Measurements from ENCODE around the gene CACNA1C.

- TF ChIP-seq CTCF (IDR thresholded peaks at IDR 0.05) = no peak
- no peak for TF ChIP-seq POLR2AphosphoS5 (IDR thresholded peaks at IDR 0.05)
Measured at GRCh38 chr12:2415568-2415944, 362.8 kb downstream of the CACNA1C start.
